Ovary (tissue), 3 donors: Measurements from ENCODE around the gene INPP5D.

Source experiments
- CTCF ChIP-seq, 3 donors: fragments of 450-650 bp in 2 of 3; fragments of 200-600 bp in 1 of 3; IDR thresholded peaks; one replicate each; pipeline versions ENCODE4 v1.5.1 to v1.8.0; 2016 to 2022; ENCODE audit warnings: antibody characterized with exemption in 3 of 3, mild to moderate bottlenecking in 1 of 3
- EP300 ChIP-seq: sonication (generic); formaldehyde crosslinking; IDR thresholded peaks from one replicate; pipeline ENCODE4 v1.6.1; 2017; ENCODE audit warnings: antibody characterized with exemption
- donor health status: DM: no; HTN: no; CAD: no.

GRCh38 chr2:233081731-233082221 lies 21.6 kb downstream of the INPP5D start:
- TF ChIP-seq EP300 = no peak
- TF ChIP-seq CTCF (IDR thresholded peaks at IDR 0.05) = no peak
